SH-SY5Y (cell line): Measurements from ENCODE around the gene GREB1.
A peak's percentile ranks its signal among the peaks of the same experiment; 100 is the strongest.

ENCODE experiments used
- GATA2 ChIP-seq: IDR thresholded peaks from 2 replicates; pipeline ENCODE4 v1.6.1; 2011; ENCODE audit warnings: mild to moderate bottlenecking, low read depth, low read length
- GATA3 ChIP-seq: IDR thresholded peaks from 2 replicates; pipeline ENCODE4 v1.6.1; 2011; ENCODE audit warnings: low read depth, mild to moderate bottlenecking, low read length, moderate library complexity

The GREB1 gene

GRCh38 chr2:11520092-11520693, 13.7 kb upstream of the GREB1 start:
- TF ChIP-seq GATA2: no peak
- no peak for TF ChIP-seq GATA3

- no peak for TF ChIP-seq GATA3
- no peak for TF ChIP-seq GATA2
Observed at GRCh38 chr2:11521775-11522174, 12.1 kb upstream of the GREB1 start.

- TF ChIP-seq GATA2 (no peak), GATA3 (no peak)
Observed at GRCh38 chr2:11524470-11524869, 9.4 kb upstream of the GREB1 start.

DNA sequence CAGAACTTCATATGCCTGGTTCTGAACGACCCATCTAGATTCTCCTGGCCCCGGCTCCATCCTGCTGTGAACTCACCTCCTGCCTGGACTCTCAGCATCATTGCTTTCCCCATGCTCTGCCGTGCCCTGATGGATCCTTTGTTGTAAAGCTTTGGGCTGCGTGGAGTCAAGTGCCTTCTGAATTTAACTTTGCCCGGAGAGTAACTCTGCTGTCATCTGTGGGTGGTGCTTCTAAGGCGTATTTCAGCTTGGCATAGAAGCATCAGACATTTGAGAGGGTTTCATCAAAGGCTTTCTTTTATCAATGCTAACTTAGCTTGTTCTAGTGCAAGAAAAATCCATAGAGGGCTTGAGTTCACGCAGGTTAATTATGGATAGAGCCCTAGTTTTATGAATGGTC, 8.1 kb upstream of the GREB1 start:
- TF ChIP-seq GATA2 (no peak), GATA3 (no peak)

GRCh38 chr2:11527001-11527400, 6.8 kb upstream of the GREB1 start:
- TF ChIP-seq GATA2: no peak
- TF ChIP-seq GATA3: no peak

DNA sequence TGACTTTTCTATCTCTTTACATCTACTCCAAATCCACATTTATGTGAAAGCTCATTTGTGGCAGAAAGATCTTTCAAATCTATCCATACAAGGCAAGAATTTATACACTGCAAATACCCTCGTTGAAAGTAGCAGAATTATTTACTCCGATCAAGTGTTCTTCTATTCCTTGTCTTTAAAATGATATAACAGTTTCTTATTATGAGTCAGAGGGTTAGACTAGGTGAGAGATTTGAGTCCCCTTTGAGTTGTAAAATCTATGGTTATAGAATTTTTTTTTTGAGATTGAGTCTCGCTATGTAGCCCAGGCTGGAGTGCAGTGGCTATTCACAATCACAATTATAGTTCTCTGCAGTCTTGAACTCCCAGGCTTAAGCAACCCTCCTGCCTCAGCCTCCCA, 5.6 kb upstream of the GREB1 start:
- TF ChIP-seq GATA2 (no peak), GATA3 (no peak)

DNA sequence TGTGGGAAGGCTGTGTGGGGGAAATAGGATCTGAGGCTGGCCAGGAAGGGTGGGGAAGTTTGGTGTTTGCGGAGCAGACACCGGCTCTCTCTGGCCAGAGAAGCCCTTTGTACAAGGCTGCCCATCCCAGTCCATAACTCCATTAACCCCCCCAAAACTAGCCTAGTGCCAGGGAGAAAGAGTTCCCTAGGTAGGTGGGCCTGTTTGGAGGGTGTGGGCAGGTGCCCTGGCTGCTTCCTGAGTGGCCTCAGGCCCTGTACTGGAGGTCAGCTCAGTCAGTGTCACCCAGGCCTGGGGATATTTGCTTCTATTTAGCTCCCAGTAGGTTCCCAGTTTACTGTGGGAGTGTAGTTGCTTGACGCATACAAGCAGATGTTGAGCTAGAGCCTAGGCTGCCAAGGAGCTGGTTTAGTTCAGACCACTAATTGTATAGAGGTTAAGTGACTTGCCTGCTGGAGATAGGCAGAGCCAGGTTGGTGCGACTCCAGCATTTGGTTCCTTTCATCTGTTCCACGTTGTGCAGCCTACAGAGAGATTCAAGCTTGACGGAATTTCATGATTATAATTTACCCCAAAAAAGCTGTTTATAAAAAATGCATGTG, 2.9 kb upstream of the GREB1 start:
- TF ChIP-seq GATA2: no peak
- TF ChIP-seq GATA3: no peak

- TF ChIP-seq GATA3 (no peak), GATA2 (no peak)
Observed at GRCh38 chr2:11532416-11533055, 1.3 kb upstream of the GREB1 start.

- no peak for TF ChIP-seq GATA2
- TF ChIP-seq GATA3: no peak
Observed at GRCh38 chr2:11534071-11534745, 363 bp downstream of the GREB1 start.

GRCh38 chr2:11534746-11535484, 1.1 kb downstream of the GREB1 start:
- no peak for TF ChIP-seq GATA3
- TF ChIP-seq GATA2: no peak

GRCh38 chr2:11535899-11536344, 2.1 kb downstream of the GREB1 start:
- TF ChIP-seq GATA2: 0 out of 2 replicates have a peak, but pooled peaks have one; percentile 7
- TF ChIP-seq GATA3: no peak

GRCh38 chr2:11537951-11538350, 4.1 kb downstream of the GREB1 start:
- no peak for TF ChIP-seq GATA2

DNA sequence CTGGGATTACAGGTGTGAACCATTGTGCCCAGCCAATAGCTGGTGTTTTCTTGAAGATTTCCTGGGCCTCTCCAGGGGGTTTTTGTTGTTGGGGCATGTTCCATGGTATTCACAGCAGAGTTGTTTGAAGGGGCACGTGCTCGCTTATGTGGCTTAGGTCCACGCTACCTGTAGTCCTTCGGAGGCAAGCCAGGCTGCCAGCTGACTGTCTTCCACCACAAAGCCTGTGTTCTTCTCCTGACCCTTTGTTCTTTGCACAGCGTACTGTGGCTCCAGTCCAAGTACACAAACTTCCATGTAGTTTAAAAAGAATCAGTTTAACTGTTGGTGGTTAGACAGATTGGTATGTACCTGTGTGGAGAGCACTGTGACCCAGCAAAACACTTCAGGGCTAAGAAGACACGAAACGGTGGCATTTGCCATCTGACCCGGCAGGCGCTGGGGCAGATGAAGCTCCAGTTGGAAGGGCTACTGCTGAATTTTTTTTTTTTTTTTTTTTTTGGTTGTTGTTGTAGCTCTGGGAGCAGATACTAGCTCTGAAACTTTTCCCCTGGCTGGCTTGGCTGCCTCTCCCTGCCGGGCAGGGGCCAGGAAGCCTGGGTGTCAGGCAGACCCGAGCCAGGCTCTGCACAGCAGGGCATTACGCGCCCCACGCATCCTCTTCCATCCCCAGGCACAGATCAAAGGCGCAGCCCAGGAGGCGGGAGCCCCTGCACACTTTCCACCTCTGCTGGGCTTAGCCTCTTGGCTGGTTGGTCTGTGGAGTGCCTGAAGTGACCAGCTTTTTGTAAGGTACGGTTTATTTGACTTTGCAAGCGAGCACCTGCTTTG, 5.7 kb downstream of the GREB1 start:
- TF ChIP-seq GATA2 (no peak), GATA3 (no peak)

- no peak for TF ChIP-seq GATA2
Observed at GRCh38 chr2:11540148-11540995, 6.5 kb downstream of the GREB1 start.
